PC-9 (cell line): ENCODE results near the gene F5. TPM values are rescaled to one million over a fixed set of nuclear protein-coding genes. Genes with fewer than 3 reads are reported as not detected.
"Not testable (repeated sequence)": the region's sequence is repeated elsewhere in the genome, so short reads cannot be mapped to it uniquely, and the experiment has no call there.

Experiments
- BruUV-seq: library from RNA; stranded (reverse); fragments of 400-500 nt; replicated peaks from 2 replicates; lab custom pipeline; 2021; lab: Mats Ljungman, UMichigan
- CTCF ChIA-PET: fragments of 300-600 bp; sonication (Branson Sonifier 250); formaldehyde crosslinking; loops from one replicate; lab custom pipeline; 2022; ENCODE audit warnings: antibody characterized with exemption; lab: Charles Lee
- POLR2A ChIA-PET: fragments of 300-600 bp; sonication (Branson Sonifier 250); formaldehyde crosslinking; loops from one replicate; lab custom pipeline; 2022; ENCODE audit warnings: antibody characterized with exemption; ENCODE audit not compliant: unreplicated experiment; lab: Charles Lee
- DNase-seq, 2 experiments: peaks; one replicate each; pipeline versions ENCODE4 v3.0.0 to v3.0.0-alpha.2; 2015 to 2022; ENCODE audit warnings: mixed read lengths in 1 of 2
- H2AFZ ChIP-seq: fragments of 200-600 bp; sonication (generic); 2 replicates; pipeline ENCODE4 v1.8.1; 2017; ENCODE audit warnings: antibody characterized with exemption
- H3F3A ChIP-seq: fragments of 200-600 bp; sonication (generic); 2 replicates; pipeline ENCODE4 v1.8.1; 2017; ENCODE audit warnings: antibody characterized with exemption, mild to moderate bottlenecking, low read depth; ENCODE audit not compliant: insufficient read depth
- H3K27ac ChIP-seq: fragments of 200-600 bp; sonication (generic); 2 replicates; pipeline ENCODE4 v1.6.1; 2016; ENCODE audit warnings: mixed run types
- H3K27me3 ChIP-seq: fragments of 200-600 bp; sonication (generic); 2 replicates; pipeline ENCODE4 v1.6.1; 2016; ENCODE audit warnings: low read depth, mixed run types; ENCODE audit not compliant: insufficient read depth
- H3K36me3 ChIP-seq: fragments of 200-600 bp; sonication (generic); 2 replicates; pipeline ENCODE4 v1.6.1; 2016; ENCODE audit warnings: low read depth, mixed run types
- H3K4me1 ChIP-seq: fragments of 200-600 bp; sonication (generic); replicated peaks from 2 replicates; pipeline ENCODE4 v1.6.1; 2016; ENCODE audit warnings: mixed run types; ENCODE audit not compliant: insufficient read depth
- H3K4me2 ChIP-seq: fragments of 200-600 bp; sonication (generic); 2 replicates; pipeline ENCODE4 v1.6.1; 2017; ENCODE audit warnings: mixed run types
- H3K4me3 ChIP-seq: fragments of 200-600 bp; sonication (generic); 2 replicates; pipeline ENCODE4 v1.6.1; 2016; ENCODE audit warnings: mixed run types
- H3K79me2 ChIP-seq: fragments of 200-600 bp; sonication (generic); 2 replicates; pipeline ENCODE4 v1.6.1; 2017; ENCODE audit warnings: low read depth, mixed run types
- H3K9me2 ChIP-seq: fragments of 200-600 bp; sonication (generic); 2 replicates; pipeline ENCODE4 v1.8.1; 2017; ENCODE audit warnings: mild to moderate bottlenecking; ENCODE audit not compliant: insufficient read depth
- H3K9me3 ChIP-seq: fragments of 200-600 bp; sonication (generic); 2 replicates; pipeline ENCODE4 v1.8.1; 2016; ENCODE audit warnings: low read depth; ENCODE audit not compliant: insufficient read depth
- H4K20me1 ChIP-seq: fragments of 200-600 bp; sonication (generic); 2 replicates; pipeline ENCODE4 v1.8.1; 2017; ENCODE audit not compliant: insufficient read depth
- EZH2 ChIP-seq: fragments of 200-600 bp; sonication (generic); IDR thresholded peaks from 2 replicates; pipeline ENCODE4 v1.8.0; 2017; ENCODE audit warnings: antibody characterized with exemption, low read depth
- intact Hi-C: fragments of 100-400 bp; cut with micrococcal nuclease; formaldehyde crosslinking; loops from one replicate; pipeline ENCODE4 v1.10.0; 2022; ENCODE audit not compliant: unreplicated experiment
- total RNA-seq: library from RNA; stranded (reverse); gene quantifications from 2 replicates; pipeline ENCODE4 v1.2.3, GENCODE V29; 2021
- TF ChIP-seq, protein P1 (sequence below): fragments of 200-600 bp; sonication (generic); conservative IDR thresholded peaks from 2 replicates; pipeline ENCODE4 v1.6.1; 2017; ENCODE audit warnings: mixed run types, antibody characterized with exemption, mild to moderate bottlenecking, moderate library complexity

Gene F5
- total RNA-seq, 1 experiment from 2014 or later, result not detected

DNA sequence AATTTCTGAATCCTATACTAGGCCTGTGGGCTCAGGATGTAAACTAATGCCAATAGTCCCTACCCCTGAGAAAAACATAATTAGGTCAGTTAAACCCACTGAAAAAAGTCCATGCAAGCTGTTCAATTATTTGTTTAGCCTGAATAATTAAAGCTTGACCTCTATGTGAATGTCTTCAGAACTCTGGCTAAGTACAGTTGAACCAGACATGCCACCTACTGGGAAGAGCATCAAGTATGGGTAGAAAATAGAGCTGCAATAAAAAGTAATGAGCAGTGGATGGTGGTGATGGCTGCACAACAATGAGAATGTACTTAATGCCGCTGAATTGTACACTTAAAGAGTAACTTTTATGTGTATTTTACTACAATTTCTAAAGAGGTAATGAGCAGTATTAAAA, 76.9 kb downstream of the F5 start:
- BruUV-seq, result no TSS peak
- H3K4me1 ChIP-seq, result peaks cover 30% of the 10 kb centered on the region
- intact Hi-C loops, result no loop called here

DNA sequence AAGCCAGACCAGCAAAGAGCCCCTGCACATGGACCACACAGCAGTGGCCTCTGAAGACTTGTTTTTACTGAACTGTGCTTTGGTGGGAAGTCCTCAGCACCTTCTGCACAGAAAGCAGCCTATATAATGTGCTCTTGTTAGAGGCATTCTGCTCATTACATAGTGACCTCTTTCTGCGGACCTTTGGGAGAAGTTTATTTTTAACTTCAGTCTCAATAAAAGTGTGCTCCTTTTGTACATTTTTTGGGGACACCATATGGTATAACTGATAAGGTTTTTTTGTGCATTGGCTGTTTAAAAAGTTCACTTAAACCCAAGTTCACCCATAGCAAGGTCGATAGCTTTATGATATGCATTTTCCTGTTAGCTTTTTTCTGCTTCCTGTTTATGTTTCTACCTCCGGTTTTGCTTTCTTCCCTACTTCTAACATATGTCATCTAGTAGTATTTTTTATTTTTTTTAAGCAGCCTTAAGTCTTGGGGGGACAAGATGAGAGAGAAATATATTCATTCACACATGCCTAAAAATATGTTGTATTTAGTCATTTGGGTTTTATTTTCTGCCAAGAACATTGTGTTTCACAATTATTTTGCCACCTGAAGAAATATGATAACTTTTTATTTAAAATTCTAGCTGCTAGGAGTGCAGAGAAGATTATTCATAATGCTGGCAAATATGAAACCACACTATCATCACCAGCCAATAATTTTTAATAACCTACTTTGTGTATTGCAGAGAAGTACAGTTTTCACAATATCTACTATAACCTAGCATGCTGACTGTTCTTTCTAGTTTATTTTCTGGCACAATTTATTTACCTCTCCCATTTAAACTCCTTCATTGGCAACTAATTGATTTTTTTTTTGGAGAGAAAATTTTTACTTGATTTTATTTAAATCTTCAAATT, 77.6 kb downstream of the F5 start:
- Histone ChIP-seq H3F3A (peaks cover 22% of the 10 kb centered on the region), H3K4me2 (no peak overlapping the region), H3K79me2 (no peaks in the 10 kb centered on the region), H3K9me2 (no peaks in the 10 kb centered on the region), H3K27ac (no peak overlapping the region), H3K27me3 (no peaks in the 10 kb centered on the region), H3K9me3 (no peaks in the 10 kb centered on the region), H4K20me1 (no peaks in the 10 kb centered on the region), H2AFZ (peak overlapping the region; percentile 66; the same call in 1 of the 2 replicates), H3K4me3 (no peak overlapping the region), H3K36me3 (no peaks in the 10 kb centered on the region), H3K4me1 (peaks cover 29% of the 10 kb centered on the region)
- ChIA-PET POLR2A (interaction anchor here (0.7 kb wide), 1 partner anchor 71 kb away, joined by 4 read pairs; no protein-coding TSS in a partner anchor), CTCF (no interaction called here)
- no peak for DNase-seq
- TF ChIP-seq, protein P1, sequence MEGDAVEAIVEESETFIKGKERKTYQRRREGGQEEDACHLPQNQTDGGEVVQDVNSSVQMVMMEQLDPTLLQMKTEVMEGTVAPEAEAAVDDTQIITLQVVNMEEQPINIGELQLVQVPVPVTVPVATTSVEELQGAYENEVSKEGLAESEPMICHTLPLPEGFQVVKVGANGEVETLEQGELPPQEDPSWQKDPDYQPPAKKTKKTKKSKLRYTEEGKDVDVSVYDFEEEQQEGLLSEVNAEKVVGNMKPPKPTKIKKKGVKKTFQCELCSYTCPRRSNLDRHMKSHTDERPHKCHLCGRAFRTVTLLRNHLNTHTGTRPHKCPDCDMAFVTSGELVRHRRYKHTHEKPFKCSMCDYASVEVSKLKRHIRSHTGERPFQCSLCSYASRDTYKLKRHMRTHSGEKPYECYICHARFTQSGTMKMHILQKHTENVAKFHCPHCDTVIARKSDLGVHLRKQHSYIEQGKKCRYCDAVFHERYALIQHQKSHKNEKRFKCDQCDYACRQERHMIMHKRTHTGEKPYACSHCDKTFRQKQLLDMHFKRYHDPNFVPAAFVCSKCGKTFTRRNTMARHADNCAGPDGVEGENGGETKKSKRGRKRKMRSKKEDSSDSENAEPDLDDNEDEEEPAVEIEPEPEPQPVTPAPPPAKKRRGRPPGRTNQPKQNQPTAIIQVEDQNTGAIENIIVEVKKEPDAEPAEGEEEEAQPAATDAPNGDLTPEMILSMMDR, result no peak
- no peak for TF ChIP-seq EZH2
- intact Hi-C loops, result no loop called here
- no TSS peak for BruUV-seq

More for the DNA sequence above, 76.9 kb downstream of the F5 start:
- Histone ChIP-seq H3K9me2 (no peaks in the 10 kb centered on the region), H3K4me3 (no peak overlapping the region), H3K9me3 (no peaks in the 10 kb centered on the region), H3K36me3 (no peaks in the 10 kb centered on the region), H3K79me2 (no peaks in the 10 kb centered on the region), H3F3A (peaks cover 22% of the 10 kb centered on the region), H3K4me2 (no peak overlapping the region), H3K27me3 (no peaks in the 10 kb centered on the region), H4K20me1 (no peaks in the 10 kb centered on the region), H3K27ac (no peak overlapping the region), H2AFZ (no peak overlapping the region)
- CTCF ChIA-PET, result interaction anchor here (1.2 kb wide), 1 partner anchor 20 kb away, joined by 3 read pairs; no protein-coding TSS in a partner anchor
- POLR2A ChIA-PET, result no interaction called here
- no peak for DNase-seq
- no peak for TF ChIP-seq EZH2
- TF ChIP-seq, protein P1, result no peak

DNA sequence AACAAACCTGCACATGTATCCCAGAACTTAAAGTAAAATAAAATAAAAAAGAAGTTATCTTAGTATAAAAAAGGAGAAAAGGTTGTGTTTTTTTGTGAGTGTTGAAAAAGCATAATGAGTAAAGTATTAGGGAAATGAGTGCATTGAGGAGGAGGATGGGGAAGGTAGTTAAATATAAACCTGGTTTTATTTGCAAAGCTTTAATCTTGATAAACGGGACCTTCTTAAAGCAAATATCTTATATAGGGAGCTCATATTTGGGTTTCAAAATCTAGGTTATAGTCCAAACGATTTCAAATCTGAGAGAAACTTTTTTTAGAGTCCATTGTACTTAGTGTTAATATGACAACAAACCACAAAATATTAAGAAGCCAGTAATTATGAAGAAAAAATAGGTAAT, 78.9 kb downstream of the F5 start:
- peaks cover 18% of the 10 kb centered on the region for H3F3A ChIP-seq
- no peaks in the 10 kb centered on the region for H3K27me3 ChIP-seq
- CTCF ChIA-PET, result no interaction called here
- POLR2A ChIA-PET, result no interaction called here
- no peak for DNase-seq
- no peak overlapping the region for H3K4me2 ChIP-seq
- H3K4me3 ChIP-seq, result no peak overlapping the region
- H4K20me1 ChIP-seq, result no peaks in the 10 kb centered on the region
- no peaks in the 10 kb centered on the region for H3K9me2 ChIP-seq
- H2AFZ ChIP-seq, result no peak overlapping the region
- no peaks in the 10 kb centered on the region for H3K79me2 ChIP-seq
- TF ChIP-seq, protein P1, result no peak
- TF ChIP-seq EZH2, result no peak
- intact Hi-C loops, result no loop called here
- no TSS peak for BruUV-seq
- no peak overlapping the region for H3K27ac ChIP-seq
- H3K9me3 ChIP-seq, result no peaks in the 10 kb centered on the region
- H3K36me3 ChIP-seq, result no peaks in the 10 kb centered on the region
- H3K4me1 ChIP-seq, result peaks cover 22% of the 10 kb centered on the region

GRCh38 chr1:169503601-169504000, 82.7 kb downstream of the F5 start:
- H3K27me3 ChIP-seq, H3K27ac ChIP-seq, H3K79me2 ChIP-seq, intact Hi-C loops, BruUV-seq, DNase-seq, CTCF ChIA-PET, H4K20me1 ChIP-seq, POLR2A ChIA-PET, H3K36me3 ChIP-seq, H3K4me2 ChIP-seq, H3F3A ChIP-seq, H3K9me2 ChIP-seq, H3K9me3 ChIP-seq, H3K4me3 ChIP-seq, H2AFZ ChIP-seq, H3K4me1 ChIP-seq: not testable (repeated sequence)
